H9 (cell line): ENCODE results near the gene COL28A1. TPM values are rescaled to one million over a fixed set of nuclear protein-coding genes. Genes with fewer than 3 reads are reported as not detected.

Experiments
- DNase-seq: peaks from one replicate; pipeline ENCODE4 v3.0.0-alpha.2; 2017
- H2AFZ ChIP-seq: one replicate; pipeline ENCODE4 v1.6.1; 2013; ENCODE audit warnings: mild to moderate bottlenecking, low read length, control low read depth, moderate library complexity
- H2AK5ac ChIP-seq: 2 replicates; pipeline ENCODE4 v1.6.1; 2013; ENCODE audit warnings: low read length, control low read depth, mixed read lengths; ENCODE audit not compliant: insufficient read length
- H2BK120ac ChIP-seq: one replicate; pipeline ENCODE4 v1.6.1; 2013; ENCODE audit warnings: low read depth, mild to moderate bottlenecking, low read length, control low read depth, inconsistent platforms; ENCODE audit not compliant: poor library complexity, severe bottlenecking
- H2BK12ac ChIP-seq: 2 replicates; pipeline ENCODE4 v1.6.1; 2013; ENCODE audit warnings: low read length, control low read depth, mixed read lengths, low read depth; ENCODE audit not compliant: insufficient read length
- H2BK15ac ChIP-seq: 2 replicates; pipeline ENCODE4 v1.6.1; 2013; ENCODE audit warnings: low read depth, low read length, control low read depth
- H2BK20ac ChIP-seq: one replicate; pipeline ENCODE4 v1.6.1; 2013; ENCODE audit warnings: low read depth, mild to moderate bottlenecking, low read length, control low read depth, inconsistent platforms; ENCODE audit not compliant: poor library complexity, severe bottlenecking
- H2BK5ac ChIP-seq: 2 replicates; pipeline ENCODE4 v1.6.1; 2013; ENCODE audit warnings: low read length, control low read depth, mixed read lengths; ENCODE audit not compliant: insufficient read length
- H3K14ac ChIP-seq: 2 replicates; pipeline ENCODE4 v1.6.1; 2013; ENCODE audit warnings: low read length, control low read depth; ENCODE audit not compliant: insufficient read depth
- H3K18ac ChIP-seq: 2 replicates; pipeline ENCODE4 v1.6.1; 2013; ENCODE audit warnings: low read depth, mild to moderate bottlenecking, mixed read lengths, low read length, control low read depth; ENCODE audit not compliant: insufficient read length
- H3K23ac ChIP-seq: 2 replicates; pipeline ENCODE4 v1.6.1; 2013; ENCODE audit warnings: low read length, control low read depth, mixed read lengths, low read depth; ENCODE audit not compliant: insufficient read length
- H3K23me2 ChIP-seq: 2 replicates; pipeline ENCODE4 v1.6.1; 2013; ENCODE audit warnings: low read depth, mild to moderate bottlenecking, mixed read lengths, low read length, control low read depth; ENCODE audit not compliant: insufficient read length, poor library complexity, severe bottlenecking
- H3K27ac ChIP-seq: 2 replicates; pipeline ENCODE4 v1.5.1; 2013; ENCODE audit warnings: low read length, control low read depth, mixed read lengths, low read depth; ENCODE audit not compliant: insufficient read length
- H3K27me3 ChIP-seq: 2 replicates; pipeline ENCODE4 v1.6.1; 2013; ENCODE audit warnings: low read length, control low read depth, inconsistent platforms; ENCODE audit not compliant: insufficient read depth
- H3K4ac ChIP-seq: 2 replicates; pipeline ENCODE4 v1.6.1; 2013; ENCODE audit warnings: low read depth, mild to moderate bottlenecking, control low read depth, inconsistent platforms, low read length, moderate library complexity
- H3K4me1 ChIP-seq: 2 replicates; pipeline ENCODE4 v1.6.1; 2013; ENCODE audit warnings: low read length, control low read depth, inconsistent platforms; ENCODE audit not compliant: insufficient read depth
- H3K4me2 ChIP-seq: 2 replicates; pipeline ENCODE4 v1.6.1; 2013; ENCODE audit warnings: low read length, control low read depth, mixed read lengths; ENCODE audit not compliant: insufficient read length, insufficient read depth
- H3K56ac ChIP-seq: 2 replicates; pipeline ENCODE4 v1.6.1; 2013; ENCODE audit warnings: low read depth, mild to moderate bottlenecking, mixed read lengths, low read length, control low read depth; ENCODE audit not compliant: insufficient read length
- H3K79me1 ChIP-seq: 2 replicates; pipeline ENCODE4 v1.6.1; 2013; ENCODE audit warnings: low read depth, mild to moderate bottlenecking, moderate library complexity, low read length, control low read depth, inconsistent platforms; ENCODE audit not compliant: insufficient read depth, poor library complexity, severe bottlenecking
- H3K79me2 ChIP-seq: 2 replicates; pipeline ENCODE4 v1.6.1; 2013; ENCODE audit warnings: low read length, control low read depth, inconsistent platforms; ENCODE audit not compliant: insufficient read depth
- H3K9ac ChIP-seq: 2 replicates; pipeline ENCODE4 v1.6.1; 2013; ENCODE audit warnings: low read length, control low read depth, mixed read lengths; ENCODE audit not compliant: insufficient read length; ENCODE audit errors: extremely low read depth
- H3K9me3 ChIP-seq: one replicate; pipeline ENCODE4 v1.6.1; 2013; ENCODE audit warnings: low read depth, low read length, inconsistent platforms; ENCODE audit not compliant: control insufficient read depth
- H3T11ph ChIP-seq: one replicate; pipeline ENCODE4 v1.6.1; 2013; ENCODE audit warnings: mild to moderate bottlenecking, low read length, control low read depth, inconsistent platforms
- H4K20me1 ChIP-seq: one replicate; pipeline ENCODE4 v1.6.1; 2013; ENCODE audit not compliant: control insufficient read depth, insufficient read length, insufficient read depth
- H4K5ac ChIP-seq: 2 replicates; pipeline ENCODE4 v1.6.1; 2013; ENCODE audit warnings: low read depth, mild to moderate bottlenecking, mixed read lengths, low read length, control low read depth; ENCODE audit not compliant: insufficient read length
- H4K8ac ChIP-seq: replicated peaks from 2 replicates; pipeline ENCODE4 v1.6.1; 2013; ENCODE audit warnings: low read length, control low read depth, mixed read lengths, low read depth; ENCODE audit not compliant: insufficient read length
- H4K91ac ChIP-seq: 2 replicates; pipeline ENCODE4 v1.6.1; 2013; ENCODE audit warnings: low read depth, mild to moderate bottlenecking, moderate library complexity, mixed read lengths, low read length, control low read depth; ENCODE audit not compliant: insufficient read length
- H3K27ac Mint-ChIP-seq, 3 experiments: 2 replicates in 2 of 3; 3 replicates in 1 of 3; pipeline ENCODE4 v1.8.0; 2020 to 2021; ENCODE audit warnings: mixed read lengths in 3 of 3, mild to moderate bottlenecking in 1 of 3, moderate library complexity in 1 of 3
- H3K27me3 Mint-ChIP-seq: 2 replicates; pipeline ENCODE4 v1.8.0; 2021; ENCODE audit warnings: low read depth, mild to moderate bottlenecking, moderate library complexity, mixed read lengths
- H3K36me3 Mint-ChIP-seq, 3 experiments: 2 replicates in 2 of 3; 3 replicates in 1 of 3; pipeline ENCODE4 v1.8.0; 2020 to 2021; ENCODE audit warnings: low read depth in 3 of 3, mixed read lengths in 3 of 3; ENCODE audit not compliant: insufficient read depth in 1 of 3
- H3K4me1 Mint-ChIP-seq, 2 experiments: 2 replicates each; pipeline ENCODE4 v1.8.0; 2020; ENCODE audit warnings: mixed read lengths in 2 of 2
- H3K4me3 Mint-ChIP-seq, 2 experiments: 2 replicates in 1 of 2; 3 replicates in 1 of 2; pipeline ENCODE4 v1.8.0; 2020 to 2021; ENCODE audit warnings: mild to moderate bottlenecking in 2 of 2, mixed read lengths in 2 of 2, moderate library complexity in 1 of 2
- H3K9me3 Mint-ChIP-seq, 2 experiments: 2 replicates in 1 of 2; 3 replicates in 1 of 2; pipeline ENCODE4 v1.8.0; 2020; ENCODE audit warnings: mild to moderate bottlenecking in 2 of 2, mixed read lengths in 2 of 2, moderate library complexity in 1 of 2
- WGBS: extraction: QIAGEN DNeasy Blood & Tissue Kit; methylation state at CpG from one replicate; pipeline ENCODE4 v1.1.7; 2013; ENCODE audit warnings: missing lambda C conversion rate, low lambda C conversion rate, mixed read lengths; ENCODE audit not compliant: insufficient read length; ENCODE audit errors: extremely low coverage; 5-methylcytosine and 5-hydroxymethylcytosine counted together
- total RNA-seq: library from RNA; stranded (reverse); gene quantifications from 2 replicates; pipeline ENCODE4 v1.2.1, GENCODE V29; 2021
- TF ChIP-seq, protein P1 (sequence below): fragments of 200-600 bp; sonication (generic); conservative IDR thresholded peaks from 3 replicates; pipeline ENCODE4 v1.8.0; 2021; ENCODE audit warnings: antibody characterized with exemption, mild to moderate bottlenecking

The COL28A1 gene
- total RNA-seq, 1 experiment from 2014 or later: 0.66 TPM

DNA sequence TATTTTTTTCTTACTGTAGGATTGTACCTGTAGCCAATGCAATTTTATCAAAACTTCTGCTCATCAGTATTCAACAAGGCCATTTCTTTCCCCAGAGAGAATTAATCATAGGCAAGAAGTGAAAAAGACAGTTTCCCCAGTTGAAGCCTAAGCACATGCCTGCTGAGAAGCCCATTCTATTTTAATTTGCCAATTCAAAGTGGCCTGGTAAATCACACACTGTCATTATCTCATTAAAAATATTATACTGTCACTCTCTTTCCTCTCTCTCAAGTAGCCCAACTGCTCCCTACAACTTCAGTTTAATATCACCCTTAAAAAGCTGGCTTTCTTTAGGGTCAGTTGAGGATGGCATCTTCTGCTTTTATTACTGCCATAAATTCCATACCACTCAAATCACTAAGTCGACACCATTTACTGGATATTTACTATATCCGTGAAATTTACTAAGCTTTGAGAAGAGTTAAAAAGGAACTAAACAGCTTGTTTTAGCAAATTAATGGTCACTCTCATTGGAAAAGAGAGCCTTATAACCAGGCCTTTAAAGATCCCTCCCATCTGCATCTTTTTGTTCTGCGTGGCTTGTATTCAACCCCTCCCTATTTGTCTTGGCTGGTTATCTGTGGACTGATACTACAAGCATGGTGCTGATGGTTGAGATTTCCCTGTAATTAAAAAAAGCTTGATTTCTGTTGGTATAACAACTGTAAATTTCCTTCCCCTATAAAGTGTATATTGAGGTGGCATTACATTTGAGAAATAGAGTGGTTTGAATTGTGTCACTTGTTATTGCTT is 30.6 kb downstream of the COL28A1 start:
- WGBS: no CpG with 5 or more reads among the region's 3 CpGs
- no peak overlapping the region for H3T11ph ChIP-seq
- H4K8ac ChIP-seq: no peak overlapping the region
- H3K23me2 ChIP-seq: no peaks in the 10 kb centered on the region
- H3K4me1 ChIP-seq: no peaks in the 10 kb centered on the region
- peaks cover 0 to 6% of the 10 kb centered on the region in 2 experiments; a peak in 1 of 4 replicates for H3K4me1 Mint-ChIP-seq
- no peak overlapping the region for H3K4me3 Mint-ChIP-seq
- no peaks in the 10 kb centered on the region for H3K36me3 Mint-ChIP-seq
- H3K27me3 Mint-ChIP-seq: no peaks in the 10 kb centered on the region; the same call in 1 of the 2 replicates
- no peak overlapping the region for H3K4me2 ChIP-seq
- no peak overlapping the region for H2AK5ac ChIP-seq
- H2BK120ac ChIP-seq: no peak overlapping the region
- H2BK15ac ChIP-seq: no peak overlapping the region
- no peak overlapping the region for H3K14ac ChIP-seq
- no peak overlapping the region for H3K27ac Mint-ChIP-seq
- no peak overlapping the region for H3K9ac ChIP-seq
- H4K5ac ChIP-seq: no peak overlapping the region
- no peaks in the 10 kb centered on the region for H3K79me2 ChIP-seq
- H3K56ac ChIP-seq: no peak overlapping the region
- H4K91ac ChIP-seq: no peak overlapping the region
- no peak for DNase-seq
- no peak overlapping the region for H2BK20ac ChIP-seq
- no peaks in the 10 kb centered on the region; a peak in 1 of 5 replicates for H3K9me3 Mint-ChIP-seq
- no peak overlapping the region for H3K18ac ChIP-seq
- no peak overlapping the region for H2AFZ ChIP-seq
- no peak overlapping the region for H2BK12ac ChIP-seq
- no peaks in the 10 kb centered on the region for H3K79me1 ChIP-seq
- H4K20me1 ChIP-seq: no peaks in the 10 kb centered on the region
- no peak overlapping the region for H3K4ac ChIP-seq
- TF ChIP-seq, protein P1, sequence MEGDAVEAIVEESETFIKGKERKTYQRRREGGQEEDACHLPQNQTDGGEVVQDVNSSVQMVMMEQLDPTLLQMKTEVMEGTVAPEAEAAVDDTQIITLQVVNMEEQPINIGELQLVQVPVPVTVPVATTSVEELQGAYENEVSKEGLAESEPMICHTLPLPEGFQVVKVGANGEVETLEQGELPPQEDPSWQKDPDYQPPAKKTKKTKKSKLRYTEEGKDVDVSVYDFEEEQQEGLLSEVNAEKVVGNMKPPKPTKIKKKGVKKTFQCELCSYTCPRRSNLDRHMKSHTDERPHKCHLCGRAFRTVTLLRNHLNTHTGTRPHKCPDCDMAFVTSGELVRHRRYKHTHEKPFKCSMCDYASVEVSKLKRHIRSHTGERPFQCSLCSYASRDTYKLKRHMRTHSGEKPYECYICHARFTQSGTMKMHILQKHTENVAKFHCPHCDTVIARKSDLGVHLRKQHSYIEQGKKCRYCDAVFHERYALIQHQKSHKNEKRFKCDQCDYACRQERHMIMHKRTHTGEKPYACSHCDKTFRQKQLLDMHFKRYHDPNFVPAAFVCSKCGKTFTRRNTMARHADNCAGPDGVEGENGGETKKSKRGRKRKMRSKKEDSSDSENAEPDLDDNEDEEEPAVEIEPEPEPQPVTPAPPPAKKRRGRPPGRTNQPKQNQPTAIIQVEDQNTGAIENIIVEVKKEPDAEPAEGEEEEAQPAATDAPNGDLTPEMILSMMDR: no peak
- no peak overlapping the region for H3K23ac ChIP-seq
- no peak overlapping the region for H2BK5ac ChIP-seq
- no peaks in the 10 kb centered on the region for H3K27me3 ChIP-seq
- no peaks in the 10 kb centered on the region for H3K9me3 ChIP-seq
- no peak overlapping the region for H3K27ac ChIP-seq
